HepG2 (cell line): ENCODE data around the gene SGMS1. TPM values are rescaled to one million over a fixed set of nuclear protein-coding genes. Genes with fewer than 3 reads are reported as not detected.

Source experiments
- CEBPG ChIP-seq: IDR thresholded peaks from 2 replicates; pipeline ENCODE4 v1.6.1; 2016
- FOXJ3 ChIP-seq: sonication (generic); formaldehyde crosslinking; IDR thresholded peaks from 2 replicates; pipeline ENCODE4 v1.4.0; 2020; ENCODE audit warnings: missing genetic modification reagents, mild to moderate bottlenecking, borderline replicate concordance
- FOXO1 ChIP-seq: sonication (generic); formaldehyde crosslinking; IDR thresholded peaks from 2 replicates; pipeline ENCODE4 v1.4.0; 2020; ENCODE audit warnings: missing genetic modification reagents
- HDAC2 ChIP-seq: sonication (generic); formaldehyde crosslinking; IDR thresholded peaks from 2 replicates; pipeline ENCODE4 v1.4.0; 2020; ENCODE audit warnings: missing genetic modification reagents
- HOXA3 ChIP-seq: sonication (generic); formaldehyde crosslinking; IDR thresholded peaks from 2 replicates; pipeline ENCODE4 v1.5.0; 2020; ENCODE audit warnings: missing genetic modification reagents
- IRF2 ChIP-seq: IDR thresholded peaks from 2 replicates; pipeline ENCODE4 v1.6.1; 2018; ENCODE audit warnings: missing genetic modification reagents, missing compliant biosample characterization
- JUN ChIP-seq: sonication (generic); formaldehyde crosslinking; IDR thresholded peaks from 2 replicates; pipeline ENCODE4 v1.4.0; 2020; ENCODE audit warnings: mild to moderate bottlenecking, missing genetic modification reagents
- KDM4B ChIP-seq: sonication (generic); formaldehyde crosslinking; IDR thresholded peaks from 2 replicates; pipeline ENCODE4 v1.4.0; 2020; ENCODE audit warnings: missing genetic modification reagents
- KLF11 ChIP-seq: IDR thresholded peaks from 2 replicates; pipeline ENCODE4 v1.6.1; 2016; ENCODE audit warnings: missing compliant biosample characterization
- LCORL ChIP-seq, 2 experiments: fragments of 450-650 bp in 1 of 2; sonication (generic) in 1 of 2; formaldehyde crosslinking in 1 of 2; IDR thresholded peaks; 2 replicates each; pipeline versions ENCODE4 v1.5.0 to v1.6.1; 2017 to 2020; ENCODE audit warnings: antibody characterized with exemption in 1 of 2, missing genetic modification reagents in 1 of 2
- NFE2 ChIP-seq: sonication (generic); formaldehyde crosslinking; IDR thresholded peaks from 2 replicates; pipeline ENCODE4 v1.4.0; 2020; ENCODE audit warnings: missing genetic modification reagents
- NR2C2 ChIP-seq: sonication (generic); formaldehyde crosslinking; IDR thresholded peaks from 2 replicates; pipeline ENCODE4 v1.4.0; 2020; ENCODE audit warnings: missing genetic modification reagents, mild to moderate bottlenecking, moderate library complexity, borderline replicate concordance
- NR2F1 ChIP-seq, 2 experiments: fragments of 450-650 bp in 1 of 2; formaldehyde crosslinking in 1 of 2; IDR thresholded peaks; 2 replicates each; pipeline versions ENCODE4 v1.5.0 to v1.6.1; 2016 to 2020; ENCODE audit warnings: mild to moderate bottlenecking in 1 of 2, missing compliant biosample characterization in 1 of 2, missing genetic modification reagents in 1 of 2, moderate library complexity in 1 of 2
- RXRB ChIP-seq: IDR thresholded peaks from 2 replicates; pipeline ENCODE4 v1.6.1; 2016; ENCODE audit warnings: borderline replicate concordance, missing genetic modification reagents, missing compliant biosample characterization
- SMYD3 ChIP-seq: sonication (generic); formaldehyde crosslinking; IDR thresholded peaks from 2 replicates; pipeline ENCODE4 v1.8.1; 2023; ENCODE audit warnings: mild to moderate bottlenecking, missing genetic modification reagents
- SOX5 ChIP-seq: IDR thresholded peaks from 2 replicates; pipeline ENCODE4 v1.6.1; 2016; ENCODE audit warnings: borderline replicate concordance
- ZNF780A ChIP-seq: sonication (generic); formaldehyde crosslinking; IDR thresholded peaks from 2 replicates; pipeline ENCODE4 v1.8.0; 2022; ENCODE audit warnings: mild to moderate bottlenecking, missing genetic modification reagents, moderate library complexity
- polyA plus RNA-seq, 8 experiments: library from polyadenylated mRNA; depleted of rRNA in 3 of 8; stranded (reverse) in 7 of 8; unstranded in 1 of 8; fragments of >200 nt; fragmentation: Illumina TruSeq in 4 of 8; extraction: Trizol in 4 of 8; gene quantifications; 2 replicates each; pipeline versions ENCODE4 v1.2.1 to v1.2.3, GENCODE V29; 2011 to 2016; ENCODE audit warnings: low read depth in 4 of 8, missing spikeins in 1 of 8, mixed read lengths in 1 of 8; ENCODE audit not compliant: insufficient read depth in 1 of 8
- total RNA-seq, 5 experiments: library from RNA; depleted of rRNA; stranded (reverse); fragments of >200 nt; fragmentation: Illumina TruSeq; extraction: Trizol; gene quantifications; 2 replicates each; pipeline ENCODE4 v1.2.3, GENCODE V29; 2016; ENCODE audit warnings: low read depth in 1 of 5
- TF ChIP-seq, protein P1 (sequence below): IDR thresholded peaks from 2 replicates; pipeline ENCODE4 v1.6.1; 2016; ENCODE audit warnings: low read depth, missing genetic modification reagents, missing compliant biosample characterization
- TF ChIP-seq, protein P2 (sequence below): sonication (generic); formaldehyde crosslinking; IDR thresholded peaks from 2 replicates; pipeline ENCODE4 v1.5.0; 2020; ENCODE audit warnings: missing genetic modification reagents
- TF ChIP-seq, protein P3 (sequence below): sonication (generic); formaldehyde crosslinking; IDR thresholded peaks from 2 replicates; pipeline ENCODE4 v1.8.0; 2022; ENCODE audit warnings: missing genetic modification reagents, mild to moderate bottlenecking, moderate library complexity, borderline replicate concordance

Gene SGMS1
- total and polyA plus RNA-seq, 2 of the 13 experiments (the other 11 are each of a cell fraction or from before 2014, with no cell fraction given) = 6.5 to 15.1 TPM

DNA sequence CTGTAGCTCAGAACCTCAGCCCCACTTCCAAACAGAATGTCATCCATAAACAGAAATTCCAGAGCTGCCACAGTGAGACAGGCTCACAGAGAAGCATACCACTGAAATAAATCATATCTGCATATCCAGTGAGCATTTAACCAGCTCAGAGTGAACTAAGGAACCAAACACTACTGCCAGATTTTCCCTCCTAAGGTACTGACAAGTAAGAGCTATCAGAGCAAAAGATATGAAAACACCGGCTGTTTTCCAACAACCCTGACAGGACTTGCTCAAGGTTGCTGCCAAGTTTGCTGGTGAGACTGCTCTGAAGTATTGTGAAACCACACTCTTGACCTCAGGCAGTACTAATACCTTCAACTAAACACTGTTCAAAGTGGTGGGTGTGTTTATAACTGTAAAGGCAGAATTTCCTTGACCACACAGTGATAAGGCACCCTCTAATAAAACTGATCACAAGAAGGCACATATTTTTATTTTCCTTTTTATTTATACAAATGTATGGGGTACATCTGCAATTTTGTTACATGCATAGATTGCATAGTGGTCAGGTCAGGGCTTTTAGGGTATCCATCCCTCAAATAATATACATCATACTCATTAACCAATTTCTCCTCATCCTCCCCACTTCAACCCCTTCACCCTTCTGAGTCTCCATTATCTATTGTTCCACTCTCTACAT, 18.3 kb downstream of the SGMS1 start (continued):
- TF ChIP-seq, protein P1, sequence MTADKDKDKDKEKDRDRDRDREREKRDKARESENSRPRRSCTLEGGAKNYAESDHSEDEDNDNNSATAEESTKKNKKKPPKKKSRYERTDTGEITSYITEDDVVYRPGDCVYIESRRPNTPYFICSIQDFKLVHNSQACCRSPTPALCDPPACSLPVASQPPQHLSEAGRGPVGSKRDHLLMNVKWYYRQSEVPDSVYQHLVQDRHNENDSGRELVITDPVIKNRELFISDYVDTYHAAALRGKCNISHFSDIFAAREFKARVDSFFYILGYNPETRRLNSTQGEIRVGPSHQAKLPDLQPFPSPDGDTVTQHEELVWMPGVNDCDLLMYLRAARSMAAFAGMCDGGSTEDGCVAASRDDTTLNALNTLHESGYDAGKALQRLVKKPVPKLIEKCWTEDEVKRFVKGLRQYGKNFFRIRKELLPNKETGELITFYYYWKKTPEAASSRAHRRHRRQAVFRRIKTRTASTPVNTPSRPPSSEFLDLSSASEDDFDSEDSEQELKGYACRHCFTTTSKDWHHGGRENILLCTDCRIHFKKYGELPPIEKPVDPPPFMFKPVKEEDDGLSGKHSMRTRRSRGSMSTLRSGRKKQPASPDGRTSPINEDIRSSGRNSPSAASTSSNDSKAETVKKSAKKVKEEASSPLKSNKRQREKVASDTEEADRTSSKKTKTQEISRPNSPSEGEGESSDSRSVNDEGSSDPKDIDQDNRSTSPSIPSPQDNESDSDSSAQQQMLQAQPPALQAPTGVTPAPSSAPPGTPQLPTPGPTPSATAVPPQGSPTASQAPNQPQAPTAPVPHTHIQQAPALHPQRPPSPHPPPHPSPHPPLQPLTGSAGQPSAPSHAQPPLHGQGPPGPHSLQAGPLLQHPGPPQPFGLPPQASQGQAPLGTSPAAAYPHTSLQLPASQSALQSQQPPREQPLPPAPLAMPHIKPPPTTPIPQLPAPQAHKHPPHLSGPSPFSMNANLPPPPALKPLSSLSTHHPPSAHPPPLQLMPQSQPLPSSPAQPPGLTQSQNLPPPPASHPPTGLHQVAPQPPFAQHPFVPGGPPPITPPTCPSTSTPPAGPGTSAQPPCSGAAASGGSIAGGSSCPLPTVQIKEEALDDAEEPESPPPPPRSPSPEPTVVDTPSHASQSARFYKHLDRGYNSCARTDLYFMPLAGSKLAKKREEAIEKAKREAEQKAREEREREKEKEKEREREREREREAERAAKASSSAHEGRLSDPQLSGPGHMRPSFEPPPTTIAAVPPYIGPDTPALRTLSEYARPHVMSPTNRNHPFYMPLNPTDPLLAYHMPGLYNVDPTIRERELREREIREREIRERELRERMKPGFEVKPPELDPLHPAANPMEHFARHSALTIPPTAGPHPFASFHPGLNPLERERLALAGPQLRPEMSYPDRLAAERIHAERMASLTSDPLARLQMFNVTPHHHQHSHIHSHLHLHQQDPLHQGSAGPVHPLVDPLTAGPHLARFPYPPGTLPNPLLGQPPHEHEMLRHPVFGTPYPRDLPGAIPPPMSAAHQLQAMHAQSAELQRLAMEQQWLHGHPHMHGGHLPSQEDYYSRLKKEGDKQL (CRISPR knock-in tag) = 0 out of 2 replicates have a peak, but pooled peaks have one; percentile 36
- TF ChIP-seq CEBPG (CRISPR knock-in tag) (peak; percentile 90), RXRB (CRISPR knock-in tag) (peak; percentile 75; the same call in 1 of the 2 replicates), SMYD3 (CRISPR knock-in tag) (no peak), ZNF780A (CRISPR knock-in tag) (no peak), NR2C2 (CRISPR knock-in tag) (peak; percentile 25; the same call in 1 of the 2 replicates), SOX5 (peak; percentile 61; the same call in 1 of the 2 replicates), NR2F1 (CRISPR knock-in tag; IDR thresholded peaks at IDR 0.05) (peak in 1 of 2 experiments; percentile 32; a peak in 1 of 4 replicates), HDAC2 (CRISPR knock-in tag) (peak; percentile 75), KLF11 (CRISPR knock-in tag) (peak; percentile 9; the same call in 1 of the 2 replicates), JUN (CRISPR knock-in tag) (no peak), IRF2 (CRISPR knock-in tag) (0 out of 2 replicates have a peak, but pooled peaks have one; percentile 41), LCORL (IDR thresholded peaks at IDR 0.05) (no peak), LCORL (CRISPR knock-in tag; IDR thresholded peaks at IDR 0.05) (peak; percentile 27; the same call in 1 of the 2 replicates), FOXO1 (CRISPR knock-in tag) (peak; percentile 75), NFE2 (CRISPR knock-in tag) (no peak), FOXJ3 (CRISPR knock-in tag) (0 out of 2 replicates have a peak, but pooled peaks have one; percentile 62), KDM4B (CRISPR knock-in tag) (0 out of 2 replicates have a peak, but pooled peaks have one; percentile 45), HOXA3 (CRISPR knock-in tag) (peak; percentile 29; the same call in 1 of the 2 replicates)
- TF ChIP-seq, protein P2, sequence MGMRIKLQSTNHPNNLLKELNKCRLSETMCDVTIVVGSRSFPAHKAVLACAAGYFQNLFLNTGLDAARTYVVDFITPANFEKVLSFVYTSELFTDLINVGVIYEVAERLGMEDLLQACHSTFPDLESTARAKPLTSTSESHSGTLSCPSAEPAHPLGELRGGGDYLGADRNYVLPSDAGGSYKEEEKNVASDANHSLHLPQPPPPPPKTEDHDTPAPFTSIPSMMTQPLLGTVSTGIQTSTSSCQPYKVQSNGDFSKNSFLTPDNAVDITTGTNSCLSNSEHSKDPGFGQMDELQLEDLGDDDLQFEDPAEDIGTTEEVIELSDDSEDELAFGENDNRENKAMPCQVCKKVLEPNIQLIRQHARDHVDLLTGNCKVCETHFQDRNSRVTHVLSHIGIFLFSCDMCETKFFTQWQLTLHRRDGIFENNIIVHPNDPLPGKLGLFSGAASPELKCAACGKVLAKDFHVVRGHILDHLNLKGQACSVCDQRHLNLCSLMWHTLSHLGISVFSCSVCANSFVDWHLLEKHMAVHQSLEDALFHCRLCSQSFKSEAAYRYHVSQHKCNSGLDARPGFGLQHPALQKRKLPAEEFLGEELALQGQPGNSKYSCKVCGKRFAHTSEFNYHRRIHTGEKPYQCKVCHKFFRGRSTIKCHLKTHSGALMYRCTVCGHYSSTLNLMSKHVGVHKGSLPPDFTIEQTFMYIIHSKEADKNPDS = peak; percentile 84; the same call in 1 of the 2 replicates
- TF ChIP-seq, protein P3, sequence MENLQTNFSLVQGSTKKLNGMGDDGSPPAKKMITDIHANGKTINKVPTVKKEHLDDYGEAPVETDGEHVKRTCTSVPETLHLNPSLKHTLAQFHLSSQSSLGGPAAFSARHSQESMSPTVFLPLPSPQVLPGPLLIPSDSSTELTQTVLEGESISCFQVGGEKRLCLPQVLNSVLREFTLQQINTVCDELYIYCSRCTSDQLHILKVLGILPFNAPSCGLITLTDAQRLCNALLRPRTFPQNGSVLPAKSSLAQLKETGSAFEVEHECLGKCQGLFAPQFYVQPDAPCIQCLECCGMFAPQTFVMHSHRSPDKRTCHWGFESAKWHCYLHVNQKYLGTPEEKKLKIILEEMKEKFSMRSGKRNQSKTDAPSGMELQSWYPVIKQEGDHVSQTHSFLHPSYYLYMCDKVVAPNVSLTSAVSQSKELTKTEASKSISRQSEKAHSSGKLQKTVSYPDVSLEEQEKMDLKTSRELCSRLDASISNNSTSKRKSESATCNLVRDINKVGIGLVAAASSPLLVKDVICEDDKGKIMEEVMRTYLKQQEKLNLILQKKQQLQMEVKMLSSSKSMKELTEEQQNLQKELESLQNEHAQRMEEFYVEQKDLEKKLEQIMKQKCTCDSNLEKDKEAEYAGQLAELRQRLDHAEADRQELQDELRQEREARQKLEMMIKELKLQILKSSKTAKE (CRISPR knock-in tag) = 0 out of 2 replicates have a peak, but pooled peaks have one; percentile 18
